ENCODE results near the gene CMIP.

Gene CMIP

GRCh38 chr16:81703177-81704155 lies 258.9 kb downstream of the CMIP start:
- peak; percentile 89 for DNase-seq (ENCODE audit: low read depth)

- DNase-seq (ENCODE audit: low read depth): no peak
Measured at GRCh38 chr16:81705261-81705660, 260.7 kb downstream of the CMIP start.

- no peak for DNase-seq (ENCODE audit: low read depth)
Measured at GRCh38 chr16:81706327-81707295, 262.0 kb downstream of the CMIP start.

GRCh38 chr16:81707411-81708265 lies 263.0 kb downstream of the CMIP start:
- DNase-seq (ENCODE audit: low read depth): peak; percentile 36

- no peak for DNase-seq (ENCODE audit: low read depth)
Measured at GRCh38 chr16:81708266-81709015, 263.8 kb downstream of the CMIP start.

- no peak for DNase-seq (ENCODE audit: low read depth)
Measured at GRCh38 chr16:81709016-81709900, 264.6 kb downstream of the CMIP start.

- no peak for DNase-seq (ENCODE audit: low read depth)
Measured at GRCh38 chr16:81710044-81710443, 265.4 kb downstream of the CMIP start.

- DNase-seq (ENCODE audit: low read depth): no peak
Measured at GRCh38 chr16:81710596-81710995, 266.0 kb downstream of the CMIP start.

- DNase-seq (ENCODE audit: low read depth): peak; percentile 95
Measured at GRCh38 chr16:81711657-81712319, 267.2 kb downstream of the CMIP start.

- DNase-seq (ENCODE audit: low read depth): no peak
Measured at GRCh38 chr16:81712681-81713080, 268.1 kb downstream of the CMIP start.

GRCh38 chr16:81713295-81713772 lies 268.7 kb downstream of the CMIP start:
- DNase-seq (ENCODE audit: low read depth): no peak

- no peak for DNase-seq (ENCODE audit: low read depth)
Measured at GRCh38 chr16:81713796-81714195, 269.2 kb downstream of the CMIP start.

- DNase-seq (ENCODE audit: low read depth): no peak
Measured at GRCh38 chr16:81714583-81714982, 270.0 kb downstream of the CMIP start.

- DNase-seq (ENCODE audit: low read depth): no peak
Measured at GRCh38 chr16:81715358-81716196, 271.0 kb downstream of the CMIP start.

- no peak for DNase-seq (ENCODE audit: low read depth)
Measured at GRCh38 chr16:81716478-81717225, 272.0 kb downstream of the CMIP start.

GRCh38 chr16:81717662-81718189 lies 273.1 kb downstream of the CMIP start:
- DNase-seq (ENCODE audit: low read depth): peak; percentile 36

- DNase-seq (ENCODE audit: low read depth): no peak
Measured at GRCh38 chr16:81718637-81719036, 274.0 kb downstream of the CMIP start.

Measured in ELR (cell line).